Caco-2 (cell line): ENCODE results near the gene SLC28A3. TPM values are rescaled to one million over a fixed set of nuclear protein-coding genes. Genes with fewer than 3 reads are reported as not detected.

Source experiments
- BruUV-seq: library from RNA; stranded (reverse); fragments of 400-500 nt; replicated peaks from 2 replicates; lab custom pipeline; 2021; lab: Mats Ljungman, UMichigan
- CTCF ChIA-PET: fragments of 300-600 bp; sonication (Branson Sonifier 250); formaldehyde crosslinking; loops from one replicate; lab custom pipeline; 2022; ENCODE audit warnings: antibody characterized with exemption; lab: Charles Lee
- POLR2A ChIA-PET: fragments of 300-600 bp; sonication (Branson Sonifier 250); formaldehyde crosslinking; loops from one replicate; lab custom pipeline; 2022; ENCODE audit warnings: antibody characterized with exemption; lab: Charles Lee
- DNase-seq, 2 experiments: peaks; one replicate each; pipeline versions ENCODE4 v3.0.0 to v3.0.0-alpha.2; 2020 to 2022
- H3K27me3 ChIP-seq: replicated peaks from 2 replicates; pipeline ENCODE4 v1.6.0; 2011; ENCODE audit warnings: low read length; ENCODE audit not compliant: control insufficient read depth, insufficient read depth
- H3K36me3 ChIP-seq: 2 replicates; pipeline ENCODE4 v1.5.1; 2011; ENCODE audit warnings: low read length; ENCODE audit not compliant: control insufficient read depth, insufficient read depth
- H3K4me1 ChIP-seq: fragments of 250-450 bp; sonication (Bioruptor Pico); 2 replicates; pipeline ENCODE4 v1.5.1; 2020; ENCODE audit warnings: mild to moderate bottlenecking
- H3K4me3 ChIP-seq: 2 replicates; pipeline ENCODE4 v1.5.1; 2011; ENCODE audit warnings: low read depth, mild to moderate bottlenecking, control low read depth, low read length
- H3K9me3 ChIP-seq: fragments of 250-450 bp; sonication (Bioruptor Pico); 2 replicates; pipeline ENCODE4 v1.5.1; 2020; ENCODE audit warnings: mild to moderate bottlenecking, moderate library complexity
- H3K27ac Mint-ChIP-seq: one replicate; pipeline ENCODE4 v1.8.0; 2022; ENCODE audit warnings: mixed read lengths; ENCODE audit not compliant: unreplicated experiment
- H3K27me3 Mint-ChIP-seq: one replicate; pipeline ENCODE4 v1.8.0; 2022; ENCODE audit warnings: mixed read lengths; ENCODE audit not compliant: insufficient read depth, unreplicated experiment
- H3K36me3 Mint-ChIP-seq: one replicate; pipeline ENCODE4 v1.8.0; 2022; ENCODE audit warnings: mild to moderate bottlenecking, mixed read lengths; ENCODE audit not compliant: insufficient read depth, unreplicated experiment
- H3K4me1 Mint-ChIP-seq: one replicate; pipeline ENCODE4 v1.8.0; 2022; ENCODE audit warnings: low read depth, mixed read lengths; ENCODE audit not compliant: unreplicated experiment
- H3K4me3 Mint-ChIP-seq: one replicate; pipeline ENCODE4 v1.8.0; 2022; ENCODE audit warnings: mild to moderate bottlenecking, moderate library complexity, mixed read lengths; ENCODE audit not compliant: unreplicated experiment
- H3K9me3 Mint-ChIP-seq: one replicate; pipeline ENCODE4 v1.8.0; 2022; ENCODE audit warnings: mixed read lengths; ENCODE audit not compliant: unreplicated experiment
- intact Hi-C: fragments of 100-400 bp; cut with micrococcal nuclease; formaldehyde crosslinking; loops from one replicate; pipeline ENCODE4 v1.10.0; 2022; ENCODE audit not compliant: unreplicated experiment
- total RNA-seq: library from RNA; stranded (reverse); gene quantifications from 2 replicates; pipeline ENCODE4 v1.2.3, GENCODE V29; 2022
- TF ChIP-seq, protein P1 (sequence below), 2 experiments: fragments of 200-600 bp in 1 of 2; IDR thresholded peaks; 1 replicate in 1 of 2; 2 replicates in 1 of 2; pipeline versions ENCODE4 v1.5.1 to v1.8.0; 2011 to 2022; ENCODE audit warnings: antibody characterized with exemption in 1 of 2, control low read depth in 1 of 2, inconsistent platforms in 1 of 2, low read depth in 1 of 2, low read length in 1 of 2, mild to moderate bottlenecking in 1 of 2, moderate library complexity in 1 of 2; ENCODE audit not compliant: insufficient read depth in 1 of 2, severe bottlenecking in 1 of 2, unreplicated experiment in 1 of 2

Gene SLC28A3
- total RNA-seq, 1 experiment from 2014 or later, result 2.6 TPM

DNA sequence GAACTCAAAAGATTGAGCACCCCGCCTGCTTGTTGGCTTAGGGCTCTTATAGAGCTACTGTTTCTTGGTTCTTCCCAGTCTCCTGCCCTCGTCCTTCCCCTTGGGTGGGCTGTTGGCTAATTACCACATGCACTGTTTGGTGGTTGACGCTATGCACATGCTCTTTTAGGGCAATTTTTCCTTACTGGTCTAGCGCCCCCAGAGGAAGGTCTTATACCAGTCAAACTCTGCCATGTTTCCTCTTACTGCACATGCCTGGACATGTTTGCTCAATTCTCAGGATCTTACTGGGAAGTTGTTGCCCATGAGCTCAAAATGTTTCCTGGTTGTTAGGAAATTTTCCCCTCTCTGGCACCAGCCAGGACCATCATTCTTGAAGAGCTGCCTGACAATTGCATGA, 101.9 kb downstream of the SLC28A3 start:
- ChIA-PET POLR2A (no interaction called here), CTCF (no interaction called here)
- H3K27me3 Mint-ChIP-seq, result peaks cover 3% of the 10 kb centered on the region

DNA sequence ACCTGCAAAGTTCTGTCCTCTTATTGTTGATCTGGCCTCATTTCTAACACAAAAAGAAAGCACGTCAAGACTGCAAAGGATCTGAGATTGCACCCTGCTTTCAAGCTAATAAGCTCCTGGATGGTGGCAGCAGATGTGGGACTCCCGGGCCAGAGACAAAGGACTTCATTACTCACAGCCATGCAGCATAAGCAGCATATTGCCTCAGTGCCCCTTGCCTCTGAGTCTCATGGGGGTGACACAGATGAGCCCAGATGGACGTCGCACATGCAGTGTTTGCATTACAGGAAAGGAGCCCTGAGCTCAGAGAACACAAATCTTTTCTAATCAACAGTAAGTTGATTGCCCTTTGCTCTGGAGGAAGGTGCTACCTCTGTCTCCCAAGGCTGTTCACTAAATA, 105.0 kb downstream of the SLC28A3 start:
- Mint-ChIP-seq H3K36me3 (no peaks in the 10 kb centered on the region), H3K27ac (no peak overlapping the region), H3K9me3 (no peaks in the 10 kb centered on the region), H3K4me3 (no peak overlapping the region), H3K27me3 (no peaks in the 10 kb centered on the region), H3K4me1 (no peaks in the 10 kb centered on the region)
- H3K9me3 ChIP-seq, result no peaks in the 10 kb centered on the region
- TF ChIP-seq, protein P1, sequence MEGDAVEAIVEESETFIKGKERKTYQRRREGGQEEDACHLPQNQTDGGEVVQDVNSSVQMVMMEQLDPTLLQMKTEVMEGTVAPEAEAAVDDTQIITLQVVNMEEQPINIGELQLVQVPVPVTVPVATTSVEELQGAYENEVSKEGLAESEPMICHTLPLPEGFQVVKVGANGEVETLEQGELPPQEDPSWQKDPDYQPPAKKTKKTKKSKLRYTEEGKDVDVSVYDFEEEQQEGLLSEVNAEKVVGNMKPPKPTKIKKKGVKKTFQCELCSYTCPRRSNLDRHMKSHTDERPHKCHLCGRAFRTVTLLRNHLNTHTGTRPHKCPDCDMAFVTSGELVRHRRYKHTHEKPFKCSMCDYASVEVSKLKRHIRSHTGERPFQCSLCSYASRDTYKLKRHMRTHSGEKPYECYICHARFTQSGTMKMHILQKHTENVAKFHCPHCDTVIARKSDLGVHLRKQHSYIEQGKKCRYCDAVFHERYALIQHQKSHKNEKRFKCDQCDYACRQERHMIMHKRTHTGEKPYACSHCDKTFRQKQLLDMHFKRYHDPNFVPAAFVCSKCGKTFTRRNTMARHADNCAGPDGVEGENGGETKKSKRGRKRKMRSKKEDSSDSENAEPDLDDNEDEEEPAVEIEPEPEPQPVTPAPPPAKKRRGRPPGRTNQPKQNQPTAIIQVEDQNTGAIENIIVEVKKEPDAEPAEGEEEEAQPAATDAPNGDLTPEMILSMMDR (IDR thresholded peaks at IDR 0.05; ENCODE audit: insufficient read depth in 1 of 2, low read depth in 1 of 2, low read length in 1 of 2, severe bottlenecking in 1 of 2, unreplicated experiment in 1 of 2), result no peak
- CTCF ChIA-PET, result no interaction called here
- POLR2A ChIA-PET, result no interaction called here
- H3K4me3 ChIP-seq, result no peak overlapping the region
- intact Hi-C loops, result no loop called here
- no TSS peak for BruUV-seq
- H3K36me3 ChIP-seq, result no peaks in the 10 kb centered on the region
- no peaks in the 10 kb centered on the region for H3K27me3 ChIP-seq
- H3K4me1 ChIP-seq, result no peaks in the 10 kb centered on the region
- DNase-seq, result no peak

More for the DNA sequence above, 101.9 kb downstream of the SLC28A3 start:
- H3K4me1 Mint-ChIP-seq, result no peaks in the 10 kb centered on the region
- H3K4me3 Mint-ChIP-seq, result no peak overlapping the region
- H3K4me1 ChIP-seq, result no peaks in the 10 kb centered on the region
- no peaks in the 10 kb centered on the region for H3K36me3 Mint-ChIP-seq
- no peaks in the 10 kb centered on the region for H3K9me3 ChIP-seq
- H3K4me3 ChIP-seq, result no peak overlapping the region
- H3K27ac Mint-ChIP-seq, result no peak overlapping the region
- TF ChIP-seq, protein P1 (IDR thresholded peaks at IDR 0.05; ENCODE audit: insufficient read depth in 1 of 2, low read depth in 1 of 2, low read length in 1 of 2, severe bottlenecking in 1 of 2, unreplicated experiment in 1 of 2), result no peak
- DNase-seq, result peak in 1 of 2 experiments; percentile 7
- no peaks in the 10 kb centered on the region for H3K27me3 ChIP-seq
- no peaks in the 10 kb centered on the region for H3K9me3 Mint-ChIP-seq
- H3K36me3 ChIP-seq, result no peaks in the 10 kb centered on the region
- intact Hi-C loops, result no loop called here
- no TSS peak for BruUV-seq

DNA sequence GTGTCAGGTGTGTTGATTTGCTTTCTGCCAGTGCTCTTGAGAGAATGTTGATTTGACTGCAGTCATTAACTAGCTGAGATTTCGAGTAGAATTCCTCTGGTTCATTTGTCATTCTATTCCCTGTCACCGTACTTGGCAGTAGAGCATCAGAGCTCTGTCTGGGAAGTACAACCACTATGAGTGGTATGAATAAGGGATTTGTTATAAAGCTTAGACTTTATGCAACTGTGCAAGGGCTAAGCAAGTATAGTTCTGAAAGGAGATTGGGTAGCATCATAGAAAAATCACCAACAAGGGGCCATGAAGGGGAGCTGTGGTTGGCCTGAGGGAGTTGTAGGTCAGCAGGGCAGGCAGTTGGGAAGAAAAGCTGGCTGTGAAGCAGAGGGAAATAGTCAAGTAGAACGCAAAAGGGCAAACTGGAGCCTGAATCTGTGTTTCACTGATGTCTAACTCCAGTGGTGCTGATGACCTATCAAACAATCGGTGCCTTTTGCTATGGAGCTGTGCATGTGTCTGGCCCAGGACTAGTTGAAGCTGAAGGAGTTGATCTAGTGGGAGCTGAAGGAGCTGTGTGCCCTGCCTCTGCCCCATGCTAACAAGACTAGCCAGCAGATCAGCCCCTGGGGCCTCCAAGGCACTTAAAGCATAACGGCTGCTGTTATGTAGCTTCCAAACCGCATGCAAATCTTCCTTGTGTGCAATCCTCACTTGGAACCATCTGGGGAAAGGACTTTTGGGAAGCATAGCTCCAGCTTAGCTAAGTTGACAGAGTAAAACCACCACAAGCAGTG, 110.0 kb downstream of the SLC28A3 start:
- no peak overlapping the region for H3K4me3 ChIP-seq
- H3K9me3 ChIP-seq, result no peaks in the 10 kb centered on the region
- no peak for DNase-seq
- H3K27me3 Mint-ChIP-seq, result no peaks in the 10 kb centered on the region
- BruUV-seq, result no TSS peak
- no peaks in the 10 kb centered on the region for H3K36me3 ChIP-seq
- CTCF ChIA-PET, result interaction anchor here (0.6 kb wide), 1 partner anchor 89 kb away, joined by 5 read pairs; no protein-coding TSS in a partner anchor
- H3K4me3 Mint-ChIP-seq, result no peak overlapping the region
- intact Hi-C loops, result no loop called here
- no peaks in the 10 kb centered on the region for H3K4me1 ChIP-seq
- H3K36me3 Mint-ChIP-seq, result no peaks in the 10 kb centered on the region
- H3K9me3 Mint-ChIP-seq, result no peaks in the 10 kb centered on the region
- H3K27ac Mint-ChIP-seq, result no peak overlapping the region
- H3K4me1 Mint-ChIP-seq, result no peaks in the 10 kb centered on the region
- H3K27me3 ChIP-seq, result no peaks in the 10 kb centered on the region
- POLR2A ChIA-PET, result no interaction called here
- TF ChIP-seq, protein P1 (IDR thresholded peaks at IDR 0.05; ENCODE audit: insufficient read depth in 1 of 2, low read depth in 1 of 2, low read length in 1 of 2, severe bottlenecking in 1 of 2, unreplicated experiment in 1 of 2), result no peak
